ENCODE measurements around the gene CEP57.
A peak's percentile ranks its signal among the peaks of the same experiment; 100 is the strongest.
"Not testable (repeated sequence)": the region's sequence is repeated elsewhere in the genome, so short reads cannot be mapped to it uniquely, and the experiment has no call there.

CEP57 gene

DNA sequence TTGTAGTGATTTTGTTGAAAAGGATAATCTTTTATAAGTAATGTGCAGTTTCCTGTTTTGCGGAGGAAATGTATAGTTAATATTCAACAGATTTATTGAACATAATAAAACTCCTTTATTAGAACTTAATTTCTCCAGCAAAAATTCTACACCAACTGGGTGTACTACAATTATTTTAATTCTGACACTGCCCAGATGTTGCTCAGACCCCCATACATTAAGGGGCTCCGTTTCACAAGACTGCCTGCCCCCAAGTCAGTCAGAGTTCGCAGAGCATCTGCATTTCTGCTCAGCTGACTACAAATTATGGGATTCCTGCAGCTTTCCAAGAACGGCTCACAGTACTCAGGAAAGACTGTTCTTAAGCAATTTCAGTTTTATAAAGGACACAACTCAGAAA lies 6.2 kb downstream of the CEP57 start:
- DNase-seq (ENCODE audit: low spot score), result no peak

DNA sequence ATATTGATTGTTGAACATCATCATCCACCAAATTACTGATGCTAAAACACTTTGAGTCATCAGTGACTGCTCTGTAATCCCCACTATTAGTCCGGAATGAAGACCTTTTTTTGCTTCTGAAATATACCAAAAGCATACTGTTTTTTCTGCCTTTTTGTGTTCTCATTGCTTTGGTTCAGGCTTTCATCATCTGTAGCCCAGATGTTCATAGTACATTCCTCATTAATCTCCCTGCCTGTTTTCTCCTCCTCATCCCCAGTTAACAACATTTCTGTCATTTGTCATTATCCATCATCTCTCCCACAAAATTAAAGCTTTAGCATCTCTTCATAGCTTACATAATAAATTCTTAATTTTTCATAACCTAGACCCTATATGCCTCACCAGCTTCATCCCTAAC lies 9.2 kb downstream of the CEP57 start:
- DNase-seq (ENCODE audit: low spot score), result no peak

DNA sequence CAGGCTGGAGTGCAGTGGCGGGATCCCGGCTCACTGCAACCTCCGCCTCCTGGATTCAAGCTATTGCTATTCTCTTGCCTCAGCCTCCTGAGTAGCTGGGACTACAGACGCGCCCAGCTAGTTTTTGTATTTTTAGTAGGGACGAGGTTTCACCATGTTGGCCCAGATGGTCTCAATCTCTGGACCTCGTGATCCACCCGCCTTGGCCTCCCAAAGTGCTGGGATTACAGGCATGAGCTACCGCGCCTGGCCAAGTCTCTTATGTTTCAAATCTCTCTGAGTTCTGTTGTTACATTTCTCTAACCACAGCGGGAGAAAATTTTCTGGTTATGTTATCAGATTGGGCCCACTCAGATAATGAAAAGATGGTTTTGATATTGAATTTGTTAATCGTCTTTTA lies 10.1 kb downstream of the CEP57 start:
- DNase-seq (ENCODE audit: low spot score), result no peak

DNA sequence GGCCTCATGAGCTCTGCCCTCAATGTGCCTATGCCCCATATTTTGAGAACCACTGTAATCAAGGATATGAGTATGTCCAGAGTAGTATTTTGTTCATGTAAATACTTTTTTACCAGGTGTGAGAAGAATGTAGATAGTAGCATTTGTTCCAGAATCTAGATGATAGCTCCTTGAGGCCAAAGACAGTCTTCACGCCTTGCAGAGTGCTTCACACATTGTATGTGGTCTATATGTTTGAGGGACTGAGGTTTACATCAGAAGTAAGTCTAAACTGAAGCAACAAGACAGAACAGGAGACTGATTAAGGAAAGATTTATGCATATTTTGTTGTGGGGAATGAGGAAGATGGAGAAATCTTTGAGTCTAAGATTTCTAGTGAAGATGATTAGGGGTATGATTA lies 12.5 kb downstream of the CEP57 start:
- DNase-seq (ENCODE audit: low spot score), result no peak

GRCh38 chr11:95803973-95804372 lies 13.7 kb downstream of the CEP57 start:
- no peak for DNase-seq (ENCODE audit: low spot score)

GRCh38 chr11:95805869-95806268 lies 15.6 kb downstream of the CEP57 start:
- no peak for DNase-seq (ENCODE audit: low spot score)

DNA sequence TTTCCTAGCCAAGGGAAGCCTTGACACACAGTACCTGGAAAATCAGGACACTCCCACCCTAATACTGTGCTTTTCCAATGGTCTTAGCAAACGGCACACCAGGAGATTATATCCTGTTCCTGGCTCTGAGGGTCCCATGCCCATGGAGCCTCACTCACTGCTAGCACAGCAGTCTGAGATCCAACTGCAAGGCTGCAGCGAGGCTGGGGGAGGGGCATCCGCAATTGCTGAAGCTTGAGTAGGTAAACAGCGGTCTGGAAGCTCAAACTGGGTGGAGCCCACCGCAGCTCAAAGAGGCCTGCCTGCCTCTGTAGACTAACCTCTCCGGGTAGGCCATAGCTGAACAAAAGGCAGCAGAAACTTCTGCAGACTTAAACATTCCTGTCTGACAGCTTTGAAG lies 16.2 kb downstream of the CEP57 start:
- DNase-seq (ENCODE audit: low spot score), result not testable (repeated sequence)

GRCh38 chr11:95811052-95811451 lies 20.8 kb downstream of the CEP57 start:
- DNase-seq (ENCODE audit: low spot score), result not testable (repeated sequence)

DNA sequence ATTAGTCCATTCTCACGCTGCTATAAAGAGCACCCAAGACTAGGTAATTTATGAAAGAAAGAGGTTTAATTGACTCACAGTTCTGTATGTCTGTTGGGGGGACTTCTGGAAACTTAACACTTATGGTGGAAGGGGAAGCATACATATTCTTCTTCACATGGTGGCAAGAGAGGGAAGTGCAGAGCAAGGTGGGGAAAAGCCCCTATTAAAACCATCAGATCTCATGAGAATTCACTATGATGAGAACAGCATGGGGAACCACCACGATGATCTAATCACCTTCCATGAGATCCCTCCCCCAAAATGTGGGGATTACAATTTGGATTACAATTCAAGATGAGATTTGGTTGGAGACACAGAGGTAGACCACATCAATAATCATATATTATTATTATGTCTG lies 25.7 kb downstream of the CEP57 start:
- DNase-seq (ENCODE audit: low spot score), result no peak

- DNase-seq (ENCODE audit: low spot score), result peak; percentile 18
Observed at GRCh38 chr11:95821640-95822039, 31.3 kb downstream of the CEP57 start.

GRCh38 chr11:95827696-95828095 lies 37.4 kb downstream of the CEP57 start:
- DNase-seq (ENCODE audit: low spot score), result no peak

DNA sequence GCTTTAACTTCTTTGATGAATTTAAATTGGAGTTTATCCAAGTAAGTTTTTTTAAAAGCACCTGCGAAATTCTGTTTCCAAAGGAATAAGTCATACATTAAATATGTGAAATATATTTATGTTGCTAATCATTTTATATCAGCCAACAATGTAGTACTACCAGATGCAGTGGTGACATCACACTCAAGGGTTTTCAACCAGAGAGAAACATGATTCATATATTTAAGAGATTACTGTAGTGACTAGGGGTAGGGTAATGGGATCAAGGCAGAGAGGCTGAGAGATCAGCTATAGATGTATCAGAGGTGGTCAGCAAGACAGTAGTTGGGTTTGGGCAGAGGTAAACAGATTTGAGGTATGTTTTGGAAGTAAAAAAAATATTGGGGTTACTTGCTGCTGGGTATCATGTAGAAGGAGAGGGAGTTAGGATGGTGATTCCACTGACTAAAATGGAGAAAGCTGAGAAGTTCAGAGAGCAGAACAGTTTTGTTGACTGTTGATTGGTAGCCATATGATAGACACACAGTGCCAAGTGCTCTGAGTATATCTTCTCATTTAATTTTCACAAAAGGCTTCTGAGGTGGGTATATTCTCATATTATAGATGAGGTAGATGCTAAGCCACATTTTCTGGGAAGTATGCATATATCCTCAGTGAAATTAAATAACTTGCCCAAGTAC lies 39.4 kb downstream of the CEP57 start:
- peak; percentile 23 for DNase-seq (ENCODE audit: low spot score)

DNA sequence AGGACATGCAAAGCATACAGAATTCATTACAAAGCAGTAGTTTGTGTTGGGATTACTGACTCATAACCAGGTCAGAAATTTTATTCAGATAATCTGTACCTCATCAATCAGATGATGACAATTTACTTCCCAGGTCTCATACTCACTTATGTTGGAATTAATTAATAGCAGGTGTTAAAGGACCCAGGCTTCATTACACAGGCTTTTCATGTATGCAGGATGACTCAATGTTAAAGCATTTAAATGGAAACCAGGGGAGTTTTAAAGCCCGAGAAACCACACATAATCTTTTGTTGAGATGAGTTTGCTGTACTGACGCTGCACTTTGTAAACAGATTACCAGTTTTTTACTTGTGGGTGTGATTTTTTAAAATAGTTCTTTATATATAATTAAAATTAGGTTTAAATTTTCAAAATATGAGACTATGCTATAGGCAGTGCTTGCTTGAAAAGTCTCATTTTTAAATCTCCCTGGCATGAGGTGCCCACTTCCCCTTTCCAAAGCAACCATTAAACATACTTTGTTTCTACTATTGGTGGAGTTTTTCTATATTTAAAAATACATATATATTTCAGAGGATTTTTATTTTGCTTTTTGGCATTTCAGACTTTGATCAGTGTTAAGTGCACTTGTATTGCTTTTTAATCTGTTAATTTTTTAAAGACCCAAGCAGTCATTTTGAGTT lies 41.0 kb downstream of the CEP57 start:
- DNase-seq (ENCODE audit: low spot score), result peak; percentile 80

- DNase-seq (ENCODE audit: low spot score), result no peak
Observed at GRCh38 chr11:95832763-95833162, 42.5 kb downstream of the CEP57 start.

GRCh38 chr11:95833378-95833777 lies 43.1 kb downstream of the CEP57 start:
- DNase-seq (ENCODE audit: low spot score), result no peak

DNA sequence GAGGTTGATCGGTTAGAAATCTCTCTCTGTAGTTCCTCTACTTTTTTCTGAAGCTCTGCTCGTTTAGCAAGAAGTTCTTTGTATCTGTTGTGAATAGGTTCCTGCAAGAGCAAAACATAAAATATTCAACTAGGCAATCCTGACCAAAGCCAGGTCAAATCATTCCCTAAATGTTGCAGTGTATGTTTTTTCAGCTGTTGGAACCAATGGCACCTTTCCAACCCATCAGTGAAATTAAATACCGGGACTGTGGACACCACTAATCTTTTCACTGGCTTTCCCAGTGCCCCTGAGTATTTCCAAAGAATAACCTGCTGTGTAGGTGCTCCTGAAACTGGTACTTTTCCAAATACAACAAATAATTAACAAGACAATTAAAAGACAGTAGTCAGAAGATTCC lies 45.1 kb downstream of the CEP57 start:
- DNase-seq (ENCODE audit: low spot score), result no peak

GRCh38 chr11:95835768-95836488 lies 45.6 kb downstream of the CEP57 start:
- DNase-seq (ENCODE audit: low spot score), result peak; percentile 89

GRCh38 chr11:95845167-95845566 lies 54.9 kb downstream of the CEP57 start:
- no peak for DNase-seq (ENCODE audit: low spot score)

GRCh38 chr11:95849087-95849825 lies 59.0 kb downstream of the CEP57 start:
- peak; percentile 78 for DNase-seq (ENCODE audit: low spot score)

- DNase-seq (ENCODE audit: low spot score), result no peak
Observed at GRCh38 chr11:95850137-95850536, 59.8 kb downstream of the CEP57 start.

- DNase-seq (ENCODE audit: low spot score), result no peak
Observed at GRCh38 chr11:95853138-95853537, 62.8 kb downstream of the CEP57 start.

DNA sequence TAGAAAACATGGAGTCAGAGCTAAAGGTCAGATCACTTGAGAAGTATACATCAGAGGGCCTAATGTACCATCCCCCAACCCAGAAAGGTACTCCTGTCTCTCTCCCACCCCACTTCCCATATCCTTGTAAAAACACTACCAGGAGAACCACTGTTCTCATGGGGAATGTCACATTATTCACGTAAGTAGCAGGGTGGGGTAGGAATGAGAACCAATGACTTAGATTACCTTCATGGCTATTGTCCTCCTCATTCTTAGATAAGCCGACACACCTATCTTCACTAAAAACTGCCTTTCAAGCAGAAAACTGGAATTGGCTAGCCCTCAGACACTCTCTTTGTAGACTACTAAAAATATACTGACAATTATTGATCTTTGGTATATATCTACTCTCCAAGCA lies 63.6 kb downstream of the CEP57 start:
- DNase-seq (ENCODE audit: low spot score), result no peak

- not testable (repeated sequence) for DNase-seq (ENCODE audit: low spot score)
Observed at GRCh38 chr11:95854362-95854761, 64.1 kb downstream of the CEP57 start.

All from kidney tubule cell (primary cell).